Lower lobe of right lung (tissue), 2 donors: ENCODE data around the gene SOS1. TPM values are rescaled to one million over a fixed set of nuclear protein-coding genes. Genes with fewer than 3 reads are reported as not detected.
"Not testable (repeated sequence)": the region's sequence is repeated elsewhere in the genome, so short reads cannot be mapped to it uniquely, and the experiment has no call there.

ENCODE experiments used
- ATAC-seq, 2 donors: fragments of 200-7000 bp; cut with Tn5 transposase; one replicate each; pipeline ENCODE4 v1.9.1; 2020 to 2022; ENCODE audit warnings: mild to moderate bottlenecking in 2 of 2, moderate library complexity in 2 of 2
- DNase-seq: peaks from one replicate; pipeline ENCODE4 v3.0.0-alpha.2; 2020
- H3K27ac ChIP-seq: fragments of 200-600 bp; one replicate; pipeline ENCODE4 v1.8.0; 2022
- H3K27me3 ChIP-seq: fragments of 200-600 bp; one replicate; pipeline ENCODE4 v1.8.0; 2022; ENCODE audit warnings: low read depth
- H3K36me3 ChIP-seq: fragments of 200-600 bp; one replicate; pipeline ENCODE4 v1.8.0; 2022; ENCODE audit warnings: mild to moderate bottlenecking
- H3K4me1 ChIP-seq: fragments of 200-600 bp; one replicate; pipeline ENCODE4 v1.8.0; 2022
- H3K4me3 ChIP-seq: fragments of 200-600 bp; one replicate; pipeline ENCODE4 v1.8.0; 2022; ENCODE audit warnings: mild to moderate bottlenecking
- H3K9me3 ChIP-seq: fragments of 200-600 bp; one replicate; pipeline ENCODE4 v1.8.0; 2022
- intact Hi-C: fragments of 100-400 bp; cut with DNase I; formaldehyde crosslinking; loops from one replicate; pipeline ENCODE4 v1.11.0; 2022
- total RNA-seq: library from RNA; stranded (reverse); fragmentation: NEBNext Ultra II Directional; extraction: Animal tissue kit (Norgen Biotek cat#: 25700); gene quantifications from one replicate; pipeline ENCODE4 v1.2.1, GENCODE V29; 2021
- TF ChIP-seq, protein P1 (sequence below): fragments of 200-600 bp; IDR thresholded peaks from one replicate; pipeline ENCODE4 v1.8.0; 2022; ENCODE audit warnings: antibody characterized with exemption, mild to moderate bottlenecking
- donor health status: DM: no; HTN: yes; CAD: no; lungs with severe emphysema.

SOS1 gene
- total RNA-seq, 1 donor from 2014 or later: 43.6 TPM

DNA sequence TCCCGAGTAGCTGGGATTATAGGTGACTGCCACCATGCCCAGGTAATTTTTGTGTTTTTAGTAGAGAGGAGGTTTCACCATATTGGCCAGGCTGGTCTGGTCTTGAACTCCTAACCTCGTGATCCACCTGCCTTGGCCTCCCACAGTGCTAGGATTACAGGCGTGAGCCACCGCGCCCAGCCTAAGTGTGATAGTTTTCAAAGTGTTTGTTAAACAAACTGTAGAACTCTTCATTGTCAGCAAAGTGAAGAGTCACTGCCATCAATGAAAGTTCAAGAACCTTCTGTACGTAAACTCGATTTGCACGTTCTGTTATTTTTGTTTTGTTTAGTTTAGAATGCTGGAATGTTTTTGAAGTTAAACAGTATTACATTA, 18.0 kb upstream of the SOS1 start:
- no peak for DNase-seq
- Histone ChIP-seq H3K27me3 (no peaks in the 10 kb centered on the region), H3K9me3 (no peaks in the 10 kb centered on the region), H3K36me3 (no peaks in the 10 kb centered on the region), H3K4me1 (peaks cover 8% of the 10 kb centered on the region), H3K4me3 (no peak overlapping the region), H3K27ac (no peak overlapping the region)
- TF ChIP-seq, protein P1, sequence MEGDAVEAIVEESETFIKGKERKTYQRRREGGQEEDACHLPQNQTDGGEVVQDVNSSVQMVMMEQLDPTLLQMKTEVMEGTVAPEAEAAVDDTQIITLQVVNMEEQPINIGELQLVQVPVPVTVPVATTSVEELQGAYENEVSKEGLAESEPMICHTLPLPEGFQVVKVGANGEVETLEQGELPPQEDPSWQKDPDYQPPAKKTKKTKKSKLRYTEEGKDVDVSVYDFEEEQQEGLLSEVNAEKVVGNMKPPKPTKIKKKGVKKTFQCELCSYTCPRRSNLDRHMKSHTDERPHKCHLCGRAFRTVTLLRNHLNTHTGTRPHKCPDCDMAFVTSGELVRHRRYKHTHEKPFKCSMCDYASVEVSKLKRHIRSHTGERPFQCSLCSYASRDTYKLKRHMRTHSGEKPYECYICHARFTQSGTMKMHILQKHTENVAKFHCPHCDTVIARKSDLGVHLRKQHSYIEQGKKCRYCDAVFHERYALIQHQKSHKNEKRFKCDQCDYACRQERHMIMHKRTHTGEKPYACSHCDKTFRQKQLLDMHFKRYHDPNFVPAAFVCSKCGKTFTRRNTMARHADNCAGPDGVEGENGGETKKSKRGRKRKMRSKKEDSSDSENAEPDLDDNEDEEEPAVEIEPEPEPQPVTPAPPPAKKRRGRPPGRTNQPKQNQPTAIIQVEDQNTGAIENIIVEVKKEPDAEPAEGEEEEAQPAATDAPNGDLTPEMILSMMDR: no peak
- intact Hi-C loops: no loop called here
- no peak for ATAC-seq

DNA sequence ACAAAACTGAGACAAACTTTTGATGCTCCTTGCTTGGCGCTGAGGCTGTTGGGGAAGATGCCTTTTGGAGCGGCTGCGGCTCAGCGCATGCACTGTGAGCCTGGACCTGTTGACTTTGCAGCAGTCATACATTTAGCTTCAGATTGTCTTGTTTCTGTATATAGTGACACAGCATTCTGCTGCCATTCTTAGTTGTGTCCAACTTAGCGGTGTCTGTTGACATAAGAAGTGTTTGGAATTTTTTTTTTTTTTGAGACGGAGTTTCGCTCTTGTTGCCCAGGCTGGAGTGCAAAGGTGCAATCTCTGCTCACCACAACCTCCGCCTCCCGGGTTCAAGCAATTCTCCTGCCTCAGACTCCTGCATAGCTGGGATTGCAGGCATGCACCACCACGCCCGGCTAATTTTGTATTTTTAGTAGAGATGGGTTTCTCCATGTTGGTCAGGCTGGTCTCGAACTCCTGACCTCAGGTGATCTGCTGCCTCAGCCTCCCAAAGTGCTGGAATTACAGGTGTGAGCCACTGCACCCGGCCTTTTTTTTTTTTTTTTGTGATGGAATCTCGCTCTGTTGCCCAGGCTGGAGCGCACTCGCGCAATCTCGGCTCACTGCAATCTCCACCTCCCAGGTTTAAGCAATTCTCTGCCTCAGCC, 17.5 kb upstream of the SOS1 start:
- H3K36me3 ChIP-seq, DNase-seq, H3K27me3 ChIP-seq, intact Hi-C loops, H3K4me1 ChIP-seq, H3K9me3 ChIP-seq, H3K4me3 ChIP-seq, ATAC-seq, H3K27ac ChIP-seq: not testable (repeated sequence)

DNA sequence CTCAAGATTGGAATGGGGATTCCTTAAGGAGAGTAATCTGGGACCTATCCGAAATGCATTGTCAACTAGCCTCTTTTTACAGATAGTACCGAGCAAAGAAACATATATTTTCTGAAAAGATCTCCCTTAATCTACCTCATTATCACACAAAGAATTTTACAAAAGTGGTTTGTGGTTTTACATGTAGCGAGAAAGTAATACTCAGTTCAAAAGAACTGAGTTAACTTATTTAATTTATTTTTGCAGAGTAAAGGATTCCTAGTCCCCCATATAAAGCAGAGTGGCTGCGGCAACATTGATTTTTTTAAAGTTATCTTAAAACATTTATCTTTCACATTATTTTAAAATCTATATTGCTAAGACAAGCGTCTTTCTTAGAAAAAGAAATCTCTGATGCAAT, 15.9 kb upstream of the SOS1 start:
- Histone ChIP-seq H3K9me3 (no peaks in the 10 kb centered on the region), H3K27me3 (no peaks in the 10 kb centered on the region), H3K4me1 (peaks cover 8% of the 10 kb centered on the region), H3K4me3 (no peak overlapping the region), H3K36me3 (no peaks in the 10 kb centered on the region), H3K27ac (no peak overlapping the region)
- TF ChIP-seq, protein P1: no peak
- no peak for ATAC-seq
- DNase-seq: no peak
- intact Hi-C loops: no loop called here

DNA sequence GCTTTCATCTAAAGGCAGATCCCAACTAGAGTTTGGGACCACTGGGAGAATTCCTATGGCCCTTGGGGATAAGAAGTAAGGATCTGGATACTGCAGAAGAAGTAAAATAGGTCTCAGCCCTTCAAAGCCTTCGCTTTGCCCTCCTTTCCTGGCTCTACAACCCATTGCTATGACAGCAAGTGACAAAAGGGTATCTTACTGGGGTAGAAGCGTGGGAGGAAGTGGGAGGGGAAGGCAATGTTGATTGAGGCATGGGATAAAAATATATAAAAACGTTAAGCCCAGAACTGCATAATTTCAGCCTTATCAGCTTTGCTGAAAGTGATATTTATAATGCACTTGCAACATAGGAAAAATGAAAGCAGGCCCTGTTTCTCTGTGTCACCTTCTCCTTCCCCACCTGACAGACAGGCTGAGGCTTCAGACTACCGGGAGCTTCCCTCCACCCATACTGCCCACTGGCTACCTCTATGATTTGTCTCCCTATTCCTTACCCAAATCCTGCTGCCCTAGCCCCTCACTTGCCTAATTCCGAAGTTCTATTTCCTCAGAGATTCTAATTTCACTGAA, 14.9 kb upstream of the SOS1 start:
- Histone ChIP-seq H3K4me3 (no peak overlapping the region), H3K27ac (no peak overlapping the region), H3K27me3 (no peaks in the 10 kb centered on the region), H3K4me1 (peaks cover under 1% of the 10 kb centered on the region), H3K36me3 (no peaks in the 10 kb centered on the region), H3K9me3 (no peaks in the 10 kb centered on the region)
- intact Hi-C loops: no loop called here
- no peak for DNase-seq
- ATAC-seq: no peak
- TF ChIP-seq, protein P1: no peak

DNA sequence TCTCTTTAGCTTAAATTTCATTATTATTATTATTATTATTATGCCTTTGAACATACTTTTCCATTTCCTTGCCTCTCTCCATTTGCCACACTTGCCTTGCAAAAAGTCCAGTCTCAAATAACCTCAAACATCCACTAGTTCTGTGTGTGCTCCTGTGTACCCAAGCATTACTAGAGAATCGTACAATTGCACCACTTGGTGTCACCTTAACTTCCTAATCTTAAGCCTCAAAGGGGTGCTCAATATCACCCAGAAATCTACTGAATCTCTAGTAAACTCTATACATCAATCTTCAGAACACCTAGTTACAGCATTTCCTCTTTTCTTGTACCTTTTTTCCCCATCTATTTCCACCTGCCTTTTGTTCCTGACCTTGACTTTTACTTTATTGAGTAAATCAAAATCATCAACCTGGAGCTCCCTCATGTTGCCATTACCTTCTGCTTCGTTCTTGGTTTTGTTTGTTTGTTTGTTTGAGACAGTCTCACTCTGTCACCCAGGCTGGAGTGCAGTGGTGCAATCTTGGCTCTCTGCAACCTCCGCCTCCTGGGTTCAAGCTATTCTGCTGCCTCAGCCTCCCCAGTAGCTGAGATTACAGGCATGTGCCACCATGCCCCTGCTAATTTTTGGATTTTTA, 12.5 kb upstream of the SOS1 start:
- TF ChIP-seq, protein P1: no peak
- no peak overlapping the region for H3K4me3 ChIP-seq
- DNase-seq (no peak), ATAC-seq (no peak)
- no peak overlapping the region for H3K27ac ChIP-seq
- no peaks in the 10 kb centered on the region for H3K27me3 ChIP-seq
- no peaks in the 10 kb centered on the region for H3K9me3 ChIP-seq
- intact Hi-C loops: no loop called here
- no peaks in the 10 kb centered on the region for H3K36me3 ChIP-seq
- H3K4me1 ChIP-seq: peaks cover 5% of the 10 kb centered on the region

DNA sequence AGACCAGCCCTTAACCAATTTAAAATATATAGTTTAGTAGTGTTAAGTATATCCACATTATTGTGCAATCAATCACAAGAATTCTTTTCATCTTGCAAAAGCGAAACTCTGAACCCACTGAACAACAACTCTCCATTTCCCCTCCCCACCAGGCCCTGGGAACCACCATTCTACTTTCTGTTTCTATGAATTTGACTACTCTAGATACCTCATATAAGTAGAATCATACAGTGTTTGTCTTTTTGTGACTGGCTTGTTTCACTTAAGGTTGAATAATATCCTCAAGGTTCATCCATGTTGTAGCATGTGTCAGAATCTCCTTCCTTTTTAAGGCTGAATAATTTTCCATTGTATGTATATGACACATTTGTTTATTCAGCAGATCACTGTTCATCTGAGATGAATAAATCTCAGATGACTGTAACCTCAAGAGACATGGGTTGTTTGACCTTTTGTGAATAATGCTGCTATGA, 8.1 kb upstream of the SOS1 start:
- DNase-seq (no peak), ATAC-seq (no peak)
- no peaks in the 10 kb centered on the region for H3K9me3 ChIP-seq
- H3K27me3 ChIP-seq: no peaks in the 10 kb centered on the region
- TF ChIP-seq, protein P1: no peak
- H3K27ac ChIP-seq: no peak overlapping the region
- H3K36me3 ChIP-seq: no peaks in the 10 kb centered on the region
- no peak overlapping the region for H3K4me3 ChIP-seq
- peaks cover 21% of the 10 kb centered on the region for H3K4me1 ChIP-seq
- intact Hi-C loops: no loop called here
